Uterus (tissue), 2 donors: ENCODE results near the gene SLC25A30.

Experiments used
- POLR2A ChIP-seq, 2 donors: fragments of 450-650 bp; IDR thresholded peaks; one replicate each; pipeline ENCODE4 v1.6.1; 2016; ENCODE audit warnings: antibody characterized with exemption in 2 of 2, mild to moderate bottlenecking in 1 of 2, moderate library complexity in 1 of 2
- TF ChIP-seq, protein P1 (sequence below), 4 experiments: fragments of 200-600 bp in 2 of 4; fragments of 450-650 bp in 2 of 4; sonication (generic) in 2 of 4; IDR thresholded peaks; one replicate each; pipeline ENCODE4 v1.5.1; 2016 to 2019; ENCODE audit warnings: antibody characterized with exemption in 4 of 4, mild to moderate bottlenecking in 2 of 4, moderate library complexity in 1 of 4

DNA sequence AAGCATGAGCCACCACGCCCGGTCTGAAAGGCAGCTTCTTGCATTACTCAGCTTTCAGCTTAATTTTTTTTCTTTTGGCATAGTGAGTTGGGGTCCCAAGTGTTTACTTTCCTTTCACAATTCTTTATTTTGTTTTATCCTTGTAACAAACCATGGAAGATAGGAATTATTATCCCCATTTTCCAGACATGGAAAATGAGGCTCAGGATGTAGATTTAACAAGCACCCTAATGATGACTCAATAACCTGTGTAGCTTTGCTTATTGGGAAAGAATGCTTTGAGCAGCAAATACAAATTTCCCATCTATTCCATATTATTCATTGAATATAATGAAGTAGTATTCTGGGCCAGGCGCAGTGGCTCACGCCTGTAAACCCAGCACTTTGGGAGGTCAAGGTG lies 33.1 kb upstream of the SLC25A30 start:
- TF ChIP-seq POLR2A (IDR thresholded peaks at IDR 0.05), result no peak
- TF ChIP-seq, protein P1, sequence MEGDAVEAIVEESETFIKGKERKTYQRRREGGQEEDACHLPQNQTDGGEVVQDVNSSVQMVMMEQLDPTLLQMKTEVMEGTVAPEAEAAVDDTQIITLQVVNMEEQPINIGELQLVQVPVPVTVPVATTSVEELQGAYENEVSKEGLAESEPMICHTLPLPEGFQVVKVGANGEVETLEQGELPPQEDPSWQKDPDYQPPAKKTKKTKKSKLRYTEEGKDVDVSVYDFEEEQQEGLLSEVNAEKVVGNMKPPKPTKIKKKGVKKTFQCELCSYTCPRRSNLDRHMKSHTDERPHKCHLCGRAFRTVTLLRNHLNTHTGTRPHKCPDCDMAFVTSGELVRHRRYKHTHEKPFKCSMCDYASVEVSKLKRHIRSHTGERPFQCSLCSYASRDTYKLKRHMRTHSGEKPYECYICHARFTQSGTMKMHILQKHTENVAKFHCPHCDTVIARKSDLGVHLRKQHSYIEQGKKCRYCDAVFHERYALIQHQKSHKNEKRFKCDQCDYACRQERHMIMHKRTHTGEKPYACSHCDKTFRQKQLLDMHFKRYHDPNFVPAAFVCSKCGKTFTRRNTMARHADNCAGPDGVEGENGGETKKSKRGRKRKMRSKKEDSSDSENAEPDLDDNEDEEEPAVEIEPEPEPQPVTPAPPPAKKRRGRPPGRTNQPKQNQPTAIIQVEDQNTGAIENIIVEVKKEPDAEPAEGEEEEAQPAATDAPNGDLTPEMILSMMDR (IDR thresholded peaks at IDR 0.05), result no peak
